ENCODE data around the gene HAAO.

HAAO gene

DNA sequence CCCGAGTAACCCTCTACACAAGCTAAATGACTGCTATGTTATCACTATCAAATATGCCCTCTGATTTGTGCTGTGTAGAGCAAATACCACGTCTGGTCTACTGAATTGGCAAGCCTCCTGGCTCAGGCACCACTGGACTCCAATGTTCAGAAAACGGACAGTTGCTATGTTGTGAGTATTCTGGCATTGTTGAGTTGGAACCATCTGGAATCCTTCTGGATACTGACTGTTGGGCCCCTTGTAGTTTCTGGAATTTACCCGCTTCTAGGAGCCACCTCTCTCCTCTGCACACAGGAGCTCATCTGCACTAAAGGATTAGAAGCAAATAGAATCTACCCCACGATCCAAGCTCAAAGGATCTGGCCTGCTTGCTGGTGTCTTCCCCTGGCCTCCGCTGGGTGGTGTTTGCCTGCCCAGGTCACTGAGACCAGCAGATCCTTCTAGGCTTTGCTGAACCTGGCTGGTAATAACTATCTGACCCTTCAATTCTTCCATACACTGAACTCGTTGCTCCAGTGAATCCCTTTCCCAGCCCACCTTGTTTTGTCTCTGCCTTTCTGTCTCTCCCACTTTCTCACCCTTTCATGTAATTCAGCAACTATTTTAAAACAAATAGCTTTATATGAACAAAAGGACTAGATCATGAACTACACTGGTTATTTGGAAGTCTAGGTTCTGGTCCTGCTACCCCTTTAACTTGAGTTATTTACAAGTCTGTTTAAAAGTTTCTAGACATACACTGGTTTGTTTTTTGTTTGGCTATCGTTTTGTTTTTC, 2.1 kb upstream of the HAAO start:
- in situ Hi-C loops (cut with MboI; ENCODE audit: low pct_unique_long_range_greater_than_20kb, low sequenced_read_pairs, unreplicated experiment) = no loop called here
- TF ChIP-seq, protein P1, sequence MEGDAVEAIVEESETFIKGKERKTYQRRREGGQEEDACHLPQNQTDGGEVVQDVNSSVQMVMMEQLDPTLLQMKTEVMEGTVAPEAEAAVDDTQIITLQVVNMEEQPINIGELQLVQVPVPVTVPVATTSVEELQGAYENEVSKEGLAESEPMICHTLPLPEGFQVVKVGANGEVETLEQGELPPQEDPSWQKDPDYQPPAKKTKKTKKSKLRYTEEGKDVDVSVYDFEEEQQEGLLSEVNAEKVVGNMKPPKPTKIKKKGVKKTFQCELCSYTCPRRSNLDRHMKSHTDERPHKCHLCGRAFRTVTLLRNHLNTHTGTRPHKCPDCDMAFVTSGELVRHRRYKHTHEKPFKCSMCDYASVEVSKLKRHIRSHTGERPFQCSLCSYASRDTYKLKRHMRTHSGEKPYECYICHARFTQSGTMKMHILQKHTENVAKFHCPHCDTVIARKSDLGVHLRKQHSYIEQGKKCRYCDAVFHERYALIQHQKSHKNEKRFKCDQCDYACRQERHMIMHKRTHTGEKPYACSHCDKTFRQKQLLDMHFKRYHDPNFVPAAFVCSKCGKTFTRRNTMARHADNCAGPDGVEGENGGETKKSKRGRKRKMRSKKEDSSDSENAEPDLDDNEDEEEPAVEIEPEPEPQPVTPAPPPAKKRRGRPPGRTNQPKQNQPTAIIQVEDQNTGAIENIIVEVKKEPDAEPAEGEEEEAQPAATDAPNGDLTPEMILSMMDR (IDR thresholded peaks at IDR 0.05; ENCODE audit: extremely low read depth, insufficient read depth, missing control alignments) = peak; percentile 53
- peak; percentile 60 for DNase-seq (ENCODE audit: low spot score)

DNA sequence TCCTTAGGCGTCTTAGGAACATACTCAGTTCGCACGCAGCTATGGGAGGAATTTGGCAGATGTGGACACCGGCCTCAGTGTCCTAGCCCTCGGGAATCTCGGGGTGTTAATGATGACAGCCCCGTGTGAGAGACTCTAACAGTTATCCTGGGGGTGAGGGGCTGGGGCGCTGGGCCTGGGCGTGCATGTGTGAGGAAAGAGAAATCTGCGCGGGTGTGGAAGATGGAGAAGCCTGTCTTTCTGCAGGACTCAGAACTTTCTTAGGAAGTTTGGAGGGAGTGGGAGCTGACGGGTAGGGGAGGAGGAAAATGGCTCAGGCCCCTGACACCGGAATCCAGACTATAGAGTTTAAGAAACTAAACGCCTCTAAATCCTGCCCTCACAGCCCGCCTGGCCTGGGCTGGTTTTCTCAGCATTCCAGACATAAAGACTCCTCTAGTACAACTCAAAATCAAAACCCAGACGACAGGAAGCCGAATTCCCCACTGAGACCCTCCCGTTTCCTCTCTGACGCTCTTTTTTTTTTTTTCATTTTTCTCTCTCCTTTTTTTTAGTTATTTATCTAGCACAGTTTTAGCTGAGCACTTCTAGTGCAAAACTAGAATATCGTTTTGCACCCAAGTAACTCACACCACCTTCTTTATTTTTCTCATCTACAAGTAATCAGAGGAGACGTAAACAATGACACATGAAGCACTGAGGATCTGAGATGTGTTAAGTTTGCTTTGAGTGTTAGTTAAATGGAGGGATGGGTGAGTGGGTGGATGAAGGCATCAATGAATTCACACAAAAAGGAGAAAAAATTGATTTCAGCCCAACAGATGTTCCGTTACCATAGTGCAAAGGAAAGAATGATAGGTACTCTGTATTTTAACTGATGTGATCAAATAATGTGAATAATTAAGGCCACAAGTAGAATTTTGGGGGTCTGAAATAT, 1.2 kb upstream of the HAAO start:
- peak; percentile 48 for DNase-seq (ENCODE audit: low spot score)
- in situ Hi-C loops (cut with MboI; ENCODE audit: low pct_unique_long_range_greater_than_20kb, low sequenced_read_pairs, unreplicated experiment) = no loop called here
- TF ChIP-seq, protein P1 (IDR thresholded peaks at IDR 0.05; ENCODE audit: extremely low read depth, insufficient read depth, missing control alignments) = no peak

DNA sequence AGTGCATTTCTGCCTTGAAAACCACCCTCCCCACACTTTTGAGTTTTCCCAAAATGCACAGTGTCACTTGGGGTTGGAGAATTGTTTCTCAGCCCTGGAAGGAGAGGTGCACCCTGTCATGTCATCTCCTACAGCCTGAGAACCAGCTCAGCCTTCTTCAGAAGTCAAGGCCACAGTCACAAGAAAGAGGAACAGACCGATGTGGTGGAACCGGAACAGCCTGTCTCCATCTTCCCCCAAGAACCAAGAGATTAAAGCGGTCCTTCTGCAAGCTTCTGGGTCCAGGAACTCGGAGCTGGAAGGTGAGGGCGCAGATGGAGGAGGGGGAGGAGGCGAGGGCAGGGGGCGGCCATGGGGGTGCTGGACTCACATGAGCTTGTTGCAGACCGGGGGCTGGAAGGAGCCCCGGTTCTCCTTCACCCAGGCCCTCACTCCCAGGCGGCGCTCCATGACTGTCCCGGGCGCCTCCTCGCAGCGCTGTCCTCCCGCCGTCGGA, 248 bp downstream of the HAAO start:
- no peak for DNase-seq (ENCODE audit: low spot score)
- TF ChIP-seq, protein P1 (IDR thresholded peaks at IDR 0.05; ENCODE audit: extremely low read depth, insufficient read depth, missing control alignments) = no peak
- in situ Hi-C loops (cut with MboI; ENCODE audit: low pct_unique_long_range_greater_than_20kb, low sequenced_read_pairs, unreplicated experiment) = no loop called here

DNA sequence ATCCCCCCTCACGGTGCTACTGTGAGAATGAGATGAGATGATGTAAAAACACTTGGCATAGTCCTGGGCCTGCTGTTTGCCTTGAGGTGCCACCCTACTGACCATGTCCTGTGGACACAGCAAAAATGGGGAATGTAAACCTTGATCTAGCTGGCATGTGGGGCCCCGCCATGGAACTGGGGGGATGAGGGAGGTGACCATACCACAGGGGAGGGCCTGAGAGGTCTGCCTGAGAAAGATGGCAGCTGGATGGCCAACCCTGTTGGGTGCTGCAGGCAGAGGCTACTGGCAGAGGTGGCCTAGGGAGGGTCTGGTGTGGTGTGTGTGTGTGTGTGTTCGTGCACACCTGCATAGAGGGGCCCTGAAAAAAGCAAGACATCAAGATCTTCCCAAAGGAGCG, 777 bp downstream of the HAAO start:
- no peak for DNase-seq (ENCODE audit: low spot score)
- TF ChIP-seq, protein P1 (IDR thresholded peaks at IDR 0.05; ENCODE audit: extremely low read depth, insufficient read depth, missing control alignments) = no peak
- in situ Hi-C loops (cut with MboI; ENCODE audit: low pct_unique_long_range_greater_than_20kb, low sequenced_read_pairs, unreplicated experiment) = no loop called here

DNA sequence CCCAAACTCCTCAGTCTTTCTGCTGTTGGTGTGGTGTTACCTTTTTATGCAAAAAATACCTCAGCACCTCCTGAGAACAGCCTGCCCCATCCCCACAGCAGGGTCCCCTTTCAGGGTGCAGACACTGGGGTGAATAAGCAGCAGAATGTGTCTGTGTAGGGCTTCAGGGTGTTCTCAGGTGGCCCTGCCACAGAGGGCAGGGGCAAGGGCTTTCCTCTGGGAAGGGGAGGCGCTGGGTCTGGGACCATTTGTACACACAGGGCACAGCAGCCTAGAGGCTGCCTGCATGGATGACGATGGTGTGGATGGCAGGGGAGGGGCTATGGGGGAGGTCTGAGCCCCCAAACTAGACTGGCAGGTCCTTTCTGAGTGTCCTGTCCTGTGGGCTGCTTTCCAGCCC, 2.6 kb downstream of the HAAO start:
- in situ Hi-C loops (cut with MboI; ENCODE audit: low pct_unique_long_range_greater_than_20kb, low sequenced_read_pairs, unreplicated experiment) = no loop called here
- TF ChIP-seq, protein P1 (IDR thresholded peaks at IDR 0.05; ENCODE audit: extremely low read depth, insufficient read depth, missing control alignments) = no peak

DNA sequence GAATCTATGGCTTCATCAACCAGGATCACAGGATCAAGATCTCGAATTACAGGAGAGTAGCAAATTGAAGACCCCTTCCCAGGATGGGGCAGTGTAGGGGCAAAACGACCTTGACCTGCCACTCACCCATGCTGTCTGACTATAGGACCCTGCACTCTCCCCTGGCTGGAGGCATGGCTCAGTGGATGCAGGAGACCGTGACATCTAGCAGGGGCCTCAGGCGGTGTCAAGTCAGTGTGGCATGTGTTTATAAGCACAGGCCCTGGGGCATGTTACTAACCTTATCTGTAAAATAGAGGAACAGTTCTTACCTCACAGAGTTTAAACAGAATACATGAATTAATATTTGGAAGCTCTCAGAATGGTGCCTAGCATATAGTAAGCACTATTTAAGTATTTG, 3.5 kb downstream of the HAAO start:
- in situ Hi-C loops (cut with MboI; ENCODE audit: low pct_unique_long_range_greater_than_20kb, low sequenced_read_pairs, unreplicated experiment) = no loop called here
- DNase-seq (ENCODE audit: low spot score) = no peak
- TF ChIP-seq, protein P1 (IDR thresholded peaks at IDR 0.05; ENCODE audit: extremely low read depth, insufficient read depth, missing control alignments) = no peak

More for the DNA sequence above, 2.6 kb downstream of the HAAO start:
- no peak for DNase-seq (ENCODE audit: low spot score)
